K562 (cell line): ENCODE data around the gene P3H4. TPM values are rescaled to one million over a fixed set of nuclear protein-coding genes. Genes with fewer than 3 reads are reported as not detected.

Experiments
- ATAC-seq: fragments of 200-7000 bp; cut with Tn5 transposase; 3 replicates; pipeline ENCODE4 v1.9.1; 2020; ENCODE audit warnings: moderate library complexity
- BruUV-seq: library from RNA; stranded (reverse); fragments of 400-500 nt; replicated peaks from 2 replicates; lab custom pipeline; 2021; lab: Mats Ljungman, UMichigan
- CTCF ChIA-PET: fragments of 300-600 bp; formaldehyde crosslinking; extraction: SDS; loops from one replicate; lab custom pipeline; 2021; ENCODE audit warnings: low intra/inter-chr PET ratio; lab: Yijun Ruan, JAX
- POLR2A ChIA-PET: fragments of 300-600, 350-650 bp; sonication (Branson Sonifier 250); formaldehyde crosslinking; extraction: SDS; loops from one replicate; lab custom pipeline; 2021; ENCODE audit warnings: antibody characterized with exemption, inconsistent platforms; lab: Yijun Ruan, JAX
- DNase-seq, 4 experiments: peaks; one replicate each; pipeline versions ENCODE4 v3.0.0 to v3.0.0-alpha.2; 2011 to 2018; ENCODE audit warnings: low spot score in 3 of 4, mixed read lengths in 3 of 4; ENCODE audit errors: extremely low read depth in 1 of 4
- FAIRE-seq: peaks from 2 replicates; lab custom pipeline; 2011; peaks lifted over from hg19 to GRCh38; lab: Jason Lieb, UNC
- H2AFZ ChIP-seq: 2 replicates; pipeline ENCODE4 v1.6.0; 2011; ENCODE audit warnings: low read depth, low read length, control low read depth, inconsistent platforms
- H3K27ac ChIP-seq: fragments of 200-600 bp; 3 replicates; pipeline ENCODE4 v1.8.0; 2011; ENCODE audit warnings: low read depth, mild to moderate bottlenecking, control low read depth, inconsistent platforms, low read length, moderate library complexity, mixed read lengths; ENCODE audit errors: extremely low read depth
- H3K27me3 ChIP-seq, 2 experiments: fragments of 300-600 bp in 1 of 2; 2 replicates in 1 of 2; 3 replicates in 1 of 2; pipeline versions ENCODE4 v1.6.0 to v1.8.0; 2011; ENCODE audit warnings: inconsistent platforms in 2 of 2, low read length in 2 of 2, mild to moderate bottlenecking in 1 of 2, mixed read lengths in 1 of 2, moderate library complexity in 1 of 2; ENCODE audit not compliant: control insufficient read depth in 2 of 2, insufficient read depth in 2 of 2
- H3K36me3 ChIP-seq: fragments of 300-600 bp; 3 replicates; pipeline ENCODE4 v1.8.0; 2011; ENCODE audit warnings: mild to moderate bottlenecking, low read length, inconsistent platforms; ENCODE audit not compliant: control insufficient read depth, insufficient read depth
- H3K4me1 ChIP-seq, 2 experiments: fragments of 200-600 bp in 1 of 2; replicated peaks in 1 of 2; 2 replicates in 1 of 2; 3 replicates in 1 of 2; pipeline versions ENCODE4 v1.5.1 to v1.8.0; 2011; ENCODE audit warnings: inconsistent platforms in 2 of 2, low read length in 2 of 2, mild to moderate bottlenecking in 1 of 2, mixed read lengths in 1 of 2, moderate library complexity in 1 of 2; ENCODE audit not compliant: control insufficient read depth in 2 of 2, insufficient read depth in 2 of 2
- H3K4me2 ChIP-seq: 2 replicates; pipeline ENCODE4 v1.6.1; 2011; ENCODE audit warnings: low read length, control low read depth, inconsistent platforms, mixed read lengths; ENCODE audit not compliant: insufficient read depth
- H3K4me3 ChIP-seq: fragments of 200-600 bp; sonication (generic), shearing (Covaris generic); 2 replicates; pipeline ENCODE4 v1.5.1; 2016; ENCODE audit warnings: control low read depth, inconsistent platforms
- H3K79me2 ChIP-seq: fragments of 200-600 bp; 3 replicates; pipeline ENCODE4 v1.8.0; 2011; ENCODE audit warnings: low read length, inconsistent platforms; ENCODE audit not compliant: control insufficient read depth, insufficient read depth
- H3K9ac ChIP-seq, 2 experiments: 2 replicates each; pipeline versions ENCODE4 v1.6.0 to v1.6.1; 2011; ENCODE audit warnings: low read depth in 2 of 2, low read length in 2 of 2, control low read depth in 1 of 2, inconsistent platforms in 1 of 2, mild to moderate bottlenecking in 1 of 2, mixed read lengths in 1 of 2; ENCODE audit not compliant: insufficient read depth in 1 of 2
- H3K9me1 ChIP-seq: one replicate; pipeline ENCODE4 v1.6.0; 2011; ENCODE audit warnings: inconsistent platforms, mild to moderate bottlenecking, low read length, moderate library complexity; ENCODE audit not compliant: control insufficient read depth, insufficient read depth
- H3K9me3 ChIP-seq: replicated peaks from 2 replicates; pipeline ENCODE4 v1.5.1; 2011; ENCODE audit warnings: low read depth, low read length, inconsistent platforms; ENCODE audit not compliant: control insufficient read depth, insufficient read depth
- H4K20me1 ChIP-seq: replicated peaks from 2 replicates; pipeline ENCODE4 v1.6.1; 2011; ENCODE audit warnings: low read length, inconsistent platforms, mixed read lengths; ENCODE audit not compliant: control insufficient read depth, insufficient read depth
- BCLAF1 ChIP-seq, 2 experiments: fragments of 450-650 bp in 1 of 2; IDR thresholded peaks; 2 replicates each; pipeline ENCODE4 v1.6.1; 2011 to 2017; ENCODE audit warnings: low read depth in 2 of 2, antibody characterized with exemption in 1 of 2, borderline replicate concordance in 1 of 2, low read length in 1 of 2, mild to moderate bottlenecking in 1 of 2, mixed read lengths in 1 of 2; ENCODE audit not compliant: control insufficient read depth in 1 of 2
- CREB1 ChIP-seq, 2 experiments: sonication (generic) in 1 of 2; formaldehyde crosslinking in 1 of 2; IDR thresholded peaks; 2 replicates each; pipeline versions ENCODE4 v1.6.1 to v1.8.0; 2012 to 2022; ENCODE audit warnings: inconsistent platforms in 1 of 2, mild to moderate bottlenecking in 1 of 2, missing genetic modification reagents in 1 of 2, moderate library complexity in 1 of 2
- HES1 ChIP-seq: fragments of 450-650 bp; IDR thresholded peaks from 2 replicates; pipeline ENCODE4 v1.6.1; 2016; ENCODE audit warnings: low read depth, mild to moderate bottlenecking, moderate library complexity
- MCM5 ChIP-seq: fragments of 450-650 bp; IDR thresholded peaks from 2 replicates; pipeline ENCODE4 v1.6.1; 2016; ENCODE audit warnings: low read depth
- TRIM28 ChIP-seq: fragments of 450-650 bp; IDR thresholded peaks from 2 replicates; pipeline ENCODE4 v1.6.1; 2017
- WHSC1 ChIP-seq: IDR thresholded peaks from one replicate; pipeline ENCODE4 v1.6.1; 2012; ENCODE audit warnings: low read length, control low read depth, inconsistent platforms
- ZNF197 ChIP-seq: fragments of 200-800 bp; sonication (Bioruptor generic); IDR thresholded peaks from 2 replicates; pipeline ENCODE4 v1.6.1; 2016; ENCODE audit warnings: low read depth, missing genetic modification characterization, missing compliant biosample characterization
- ZNF217 ChIP-seq: sonication (generic); formaldehyde crosslinking; IDR thresholded peaks from 2 replicates; pipeline ENCODE4 v1.8.0; 2022; ENCODE audit warnings: mild to moderate bottlenecking, missing genetic modification reagents
- ZNF41 ChIP-seq: fragments of 250-450 bp; sonication (Bioruptor Pico); conservative IDR thresholded peaks from 2 replicates; pipeline ENCODE4 v1.4.0; 2020; ENCODE audit warnings: mild to moderate bottlenecking
- ZSCAN32 ChIP-seq: fragments of 450-650 bp; formaldehyde crosslinking; IDR thresholded peaks from 2 replicates; pipeline ENCODE4 v1.4.0; 2020; ENCODE audit warnings: mild to moderate bottlenecking, moderate library complexity
- WGBS: fragments of 100-300 bp; shearing (Covaris generic); methylation state at CpG from one replicate; pipeline ENCODE4 v1.1.6; 2016; ENCODE audit warnings: low coverage, mixed read lengths; ENCODE audit not compliant: insufficient coverage; ENCODE audit errors: missing lambda C conversion rate; 5-methylcytosine and 5-hydroxymethylcytosine counted together
- in situ Hi-C: fragments of 300-500 bp; cut with MboI; formaldehyde crosslinking; loops from 4 replicates; pipeline ENCODE4 v1.15.0; 2018; ENCODE audit warnings: inconsistent platforms, mixed read lengths
- intact Hi-C: fragments of 100-400 bp; cut with micrococcal nuclease; formaldehyde crosslinking; loops from 2 replicates; pipeline ENCODE4 v1.14.2; 2022
- polyA plus RNA-seq, 8 experiments: library from polyadenylated mRNA; depleted of rRNA in 4 of 8; stranded (reverse) in 5 of 8; unstranded in 3 of 8; fragments of >200 nt; fragmentation: Nextera tagmentation in 2 of 8; fragmentation: Illumina TruSeq in 1 of 8; extraction: Ambion mirVana in 2 of 8; extraction: Trizol in 1 of 8; gene quantifications; 2 replicates each; pipeline versions ENCODE4 v1.2.1 to v1.2.3, GENCODE V29; 2011 to 2014; ENCODE audit warnings: inconsistent platforms in 1 of 8, missing spikeins in 1 of 8
- total RNA-seq, 7 experiments: library from RNA; depleted of rRNA in 6 of 7; stranded (reverse); fragments of >200 nt in 6 of 7; fragmentation: Illumina TruSeq in 2 of 7; extraction: Trizol in 2 of 7; gene quantifications; 2 replicates each; pipeline versions ENCODE4 v1.2.1 to v1.2.3, GENCODE V29; 2011 to 2021; ENCODE audit warnings: low replicate concordance in 1 of 7
- TF ChIP-seq, protein P1 (sequence below): sonication (generic); formaldehyde crosslinking; IDR thresholded peaks from 2 replicates; pipeline ENCODE4 v1.8.1; 2023; ENCODE audit warnings: missing genetic modification reagents, mild to moderate bottlenecking, borderline replicate concordance
- TF ChIP-seq, protein P2 (sequence below), 2 experiments: fragments of 450-650 bp; conservative IDR thresholded peaks; 2 replicates each; pipeline ENCODE4 v1.6.1; 2017; ENCODE audit warnings: mild to moderate bottlenecking in 2 of 2, moderate library complexity in 2 of 2

P3H4 gene
- total and polyA plus RNA-seq, 9 of the 15 experiments (the other 6 are each of a cell fraction or from before 2014, with no cell fraction given), result 0.10 to 3.7 (median 1.0) TPM

DNA sequence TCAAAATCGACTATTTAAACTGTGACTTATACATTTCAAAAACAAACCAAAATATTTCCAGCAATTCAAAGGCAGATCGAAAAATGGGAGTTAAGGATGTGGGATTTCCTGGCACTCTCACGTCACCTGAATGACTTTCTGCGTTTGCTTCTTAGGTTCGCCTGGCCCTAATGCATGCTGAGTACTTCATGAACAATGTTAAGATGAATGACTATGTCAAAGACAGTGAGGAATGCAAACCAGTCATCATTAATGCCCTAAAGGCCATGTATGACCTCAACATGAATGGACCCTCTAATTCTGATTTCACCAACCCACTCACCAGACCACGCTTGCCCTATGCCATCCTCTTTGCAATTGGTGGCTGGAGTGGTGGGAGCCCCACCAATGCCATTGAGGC is 33.2 kb upstream of the P3H4 start:
- H3K9me1 ChIP-seq, result no peaks in the 10 kb centered on the region
- DNase-seq (no peak), FAIRE-seq (no peak), ATAC-seq (no peak)
- peaks cover 8% of the 10 kb centered on the region; the same call in 1 of the 3 replicates for H3K79me2 ChIP-seq
- H3K9ac ChIP-seq, result no peak overlapping the region
- in situ Hi-C loops, result no loop called here
- intact Hi-C loops, result no loop called here
- no peak overlapping the region for H3K4me2 ChIP-seq
- no peaks in the 10 kb centered on the region for H3K36me3 ChIP-seq
- CTCF ChIA-PET, result no interaction called here
- H3K27ac ChIP-seq, result no peak overlapping the region
- POLR2A ChIA-PET, result no interaction called here
- H3K4me1 ChIP-seq, result no peaks in the 10 kb centered on the region; a peak in 1 of 5 replicates
- H4K20me1 ChIP-seq, result no peaks in the 10 kb centered on the region
- H3K27me3 ChIP-seq, result no peaks in the 10 kb centered on the region
- no peaks in the 10 kb centered on the region for H3K9me3 ChIP-seq
- H2AFZ ChIP-seq, result no peak overlapping the region
- 66% methylated on average over 6 of the region's 6 CpGs for WGBS
- BruUV-seq, result no TSS peak
- no peak overlapping the region for H3K4me3 ChIP-seq
- TF ChIP-seq WHSC1 (no peak), CREB1 (IDR thresholded peaks at IDR 0.05) (no peak), CREB1 (CRISPR knock-in tag; IDR thresholded peaks at IDR 0.05) (no peak), ZNF197 (CRISPR knock-in tag) (no peak), ZNF217 (no peak), ZSCAN32 (CRISPR knock-in tag) (no peak), ZNF41 (no peak), HES1 (no peak), BCLAF1 (IDR thresholded peaks at IDR 0.05; ENCODE audit: borderline replicate concordance in 1 of 2, control insufficient read depth in 1 of 2, low read depth in 2 of 2, low read length in 1 of 2) (no peak), TRIM28 (no peak), MCM5 (no peak)
- TF ChIP-seq, protein P1, sequence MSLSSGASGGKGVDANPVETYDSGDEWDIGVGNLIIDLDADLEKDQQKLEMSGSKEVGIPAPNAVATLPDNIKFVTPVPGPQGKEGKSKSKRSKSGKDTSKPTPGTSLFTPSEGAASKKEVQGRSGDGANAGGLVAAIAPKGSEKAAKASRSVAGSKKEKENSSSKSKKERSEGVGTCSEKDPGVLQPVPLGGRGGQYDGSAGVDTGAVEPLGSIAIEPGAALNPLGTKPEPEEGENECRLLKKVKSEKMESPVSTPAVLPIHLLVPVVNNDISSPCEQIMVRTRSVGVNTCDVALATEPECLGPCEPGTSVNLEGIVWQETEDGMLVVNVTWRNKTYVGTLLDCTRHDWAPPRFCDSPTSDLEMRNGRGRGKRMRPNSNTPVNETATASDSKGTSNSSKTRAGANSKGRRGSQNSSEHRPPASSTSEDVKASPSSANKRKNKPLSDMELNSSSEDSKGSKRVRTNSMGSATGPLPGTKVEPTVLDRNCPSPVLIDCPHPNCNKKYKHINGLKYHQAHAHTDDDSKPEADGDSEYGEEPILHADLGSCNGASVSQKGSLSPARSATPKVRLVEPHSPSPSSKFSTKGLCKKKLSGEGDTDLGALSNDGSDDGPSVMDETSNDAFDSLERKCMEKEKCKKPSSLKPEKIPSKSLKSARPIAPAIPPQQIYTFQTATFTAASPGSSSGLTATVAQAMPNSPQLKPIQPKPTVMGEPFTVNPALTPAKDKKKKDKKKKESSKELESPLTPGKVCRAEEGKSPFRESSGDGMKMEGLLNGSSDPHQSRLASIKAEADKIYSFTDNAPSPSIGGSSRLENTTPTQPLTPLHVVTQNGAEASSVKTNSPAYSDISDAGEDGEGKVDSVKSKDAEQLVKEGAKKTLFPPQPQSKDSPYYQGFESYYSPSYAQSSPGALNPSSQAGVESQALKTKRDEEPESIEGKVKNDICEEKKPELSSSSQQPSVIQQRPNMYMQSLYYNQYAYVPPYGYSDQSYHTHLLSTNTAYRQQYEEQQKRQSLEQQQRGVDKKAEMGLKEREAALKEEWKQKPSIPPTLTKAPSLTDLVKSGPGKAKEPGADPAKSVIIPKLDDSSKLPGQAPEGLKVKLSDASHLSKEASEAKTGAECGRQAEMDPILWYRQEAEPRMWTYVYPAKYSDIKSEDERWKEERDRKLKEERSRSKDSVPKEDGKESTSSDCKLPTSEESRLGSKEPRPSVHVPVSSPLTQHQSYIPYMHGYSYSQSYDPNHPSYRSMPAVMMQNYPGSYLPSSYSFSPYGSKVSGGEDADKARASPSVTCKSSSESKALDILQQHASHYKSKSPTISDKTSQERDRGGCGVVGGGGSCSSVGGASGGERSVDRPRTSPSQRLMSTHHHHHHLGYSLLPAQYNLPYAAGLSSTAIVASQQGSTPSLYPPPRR, result no peak
- TF ChIP-seq, protein P2, sequence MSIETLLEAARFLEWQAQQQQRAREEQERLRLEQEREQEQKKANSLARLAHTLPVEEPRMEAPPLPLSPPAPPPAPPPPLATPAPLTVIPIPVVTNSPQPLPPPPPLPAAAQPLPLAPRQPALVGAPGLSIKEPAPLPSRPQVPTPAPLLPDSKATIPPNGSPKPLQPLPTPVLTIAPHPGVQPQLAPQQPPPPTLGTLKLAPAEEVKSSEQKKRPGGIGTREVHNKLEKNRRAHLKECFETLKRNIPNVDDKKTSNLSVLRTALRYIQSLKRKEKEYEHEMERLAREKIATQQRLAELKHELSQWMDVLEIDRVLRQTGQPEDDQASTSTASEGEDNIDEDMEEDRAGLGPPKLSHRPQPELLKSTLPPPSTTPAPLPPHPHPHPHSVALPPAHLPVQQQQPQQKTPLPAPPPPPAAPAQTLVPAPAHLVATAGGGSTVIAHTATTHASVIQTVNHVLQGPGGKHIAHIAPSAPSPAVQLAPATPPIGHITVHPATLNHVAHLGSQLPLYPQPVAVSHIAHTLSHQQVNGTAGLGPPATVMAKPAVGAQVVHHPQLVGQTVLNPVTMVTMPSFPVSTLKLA (conservative IDR thresholded peaks at IDR 0.05), result no peak
